Measurements from ENCODE around the gene TRA2A. TPM values are rescaled to one million over a fixed set of nuclear protein-coding genes. Genes with fewer than 3 reads are reported as not detected.
A peak's percentile ranks its signal among the peaks of the same experiment; 100 is the strongest.

TRA2A gene
- total and polyA plus RNA-seq, 2 donors (not counting 1 experiment from before 2014, with no cell fraction given): 30.4 to 57.9 TPM

DNA sequence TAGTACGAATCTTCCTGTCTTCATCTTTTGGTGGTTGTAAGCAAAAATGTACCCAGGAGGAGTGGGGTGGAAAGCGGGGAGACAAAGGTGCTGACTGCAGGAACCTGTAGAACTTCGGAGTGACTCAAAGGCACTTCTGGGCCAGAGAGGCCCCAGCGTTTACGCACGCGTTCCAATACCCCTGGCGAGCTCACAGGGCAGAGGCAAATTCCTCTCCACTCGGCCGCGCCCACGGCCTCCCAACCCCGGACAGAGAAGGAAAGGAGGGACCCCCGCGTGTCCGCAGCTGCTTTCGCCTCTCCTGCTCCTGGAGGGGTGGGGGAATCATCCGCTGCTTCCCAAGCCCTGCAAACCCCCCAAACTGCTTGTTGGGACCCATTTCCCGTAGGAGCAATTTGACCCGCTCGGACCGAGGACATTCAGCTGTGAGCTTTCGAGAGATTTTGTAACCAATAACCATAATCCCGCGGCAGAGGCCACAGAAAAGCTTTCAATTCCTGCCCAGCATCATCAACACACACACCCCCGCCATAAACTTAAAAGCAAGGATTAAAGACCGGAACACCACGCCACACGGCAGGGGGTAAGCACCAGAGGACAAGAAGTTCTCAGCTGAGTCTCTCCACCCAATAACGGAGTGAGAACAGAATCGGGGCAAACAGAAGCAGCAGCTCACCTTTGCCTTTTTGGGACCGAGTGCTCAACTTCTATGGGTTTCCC lies 63.8 kb downstream of the TRA2A start:
- no peaks in the 10 kb centered on the region for H4K20me1 ChIP-seq (ENCODE audit: control insufficient read depth, extremely low read depth, insufficient read depth, low read length)
- H3K27me3 ChIP-seq (ENCODE audit: control insufficient read depth, insufficient read depth, low read length): peaks cover 22% of the 10 kb centered on the region
- peak overlapping the region; percentile 53 to 79 (median 56) for H3K4me3 ChIP-seq (replicated peaks in 1 of 4; ENCODE audit: control extremely low read depth in 1 of 4, insufficient read depth in 1 of 4, low read depth in 3 of 4, low read length in 4 of 4)
- no peaks in the 10 kb centered on the region for H3K36me3 ChIP-seq (ENCODE audit: control insufficient read depth, insufficient read depth, low read length)
- H3K79me2 ChIP-seq (ENCODE audit: control insufficient read depth, insufficient read depth, low read length): peaks cover 13% of the 10 kb centered on the region
- H3K4me2 ChIP-seq (ENCODE audit: extremely low read depth, insufficient read depth, low read length): peak overlapping the region; percentile 85
- peak; percentile 71 to 77 for DNase-seq (ENCODE audit: low read depth in 2 of 2)
- peak overlapping the region; percentile 64 for H3K9ac ChIP-seq (ENCODE audit: insufficient read depth, low read length)
- TF ChIP-seq, protein P1, sequence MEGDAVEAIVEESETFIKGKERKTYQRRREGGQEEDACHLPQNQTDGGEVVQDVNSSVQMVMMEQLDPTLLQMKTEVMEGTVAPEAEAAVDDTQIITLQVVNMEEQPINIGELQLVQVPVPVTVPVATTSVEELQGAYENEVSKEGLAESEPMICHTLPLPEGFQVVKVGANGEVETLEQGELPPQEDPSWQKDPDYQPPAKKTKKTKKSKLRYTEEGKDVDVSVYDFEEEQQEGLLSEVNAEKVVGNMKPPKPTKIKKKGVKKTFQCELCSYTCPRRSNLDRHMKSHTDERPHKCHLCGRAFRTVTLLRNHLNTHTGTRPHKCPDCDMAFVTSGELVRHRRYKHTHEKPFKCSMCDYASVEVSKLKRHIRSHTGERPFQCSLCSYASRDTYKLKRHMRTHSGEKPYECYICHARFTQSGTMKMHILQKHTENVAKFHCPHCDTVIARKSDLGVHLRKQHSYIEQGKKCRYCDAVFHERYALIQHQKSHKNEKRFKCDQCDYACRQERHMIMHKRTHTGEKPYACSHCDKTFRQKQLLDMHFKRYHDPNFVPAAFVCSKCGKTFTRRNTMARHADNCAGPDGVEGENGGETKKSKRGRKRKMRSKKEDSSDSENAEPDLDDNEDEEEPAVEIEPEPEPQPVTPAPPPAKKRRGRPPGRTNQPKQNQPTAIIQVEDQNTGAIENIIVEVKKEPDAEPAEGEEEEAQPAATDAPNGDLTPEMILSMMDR (conservative IDR thresholded peaks at IDR 0.05 in 1 of 2, IDR thresholded peaks at IDR 0.05 in 1 of 2; ENCODE audit: low read depth in 1 of 2, low read length in 2 of 2): no peak
- peak; percentile 20 for TF ChIP-seq EZH2 (IDR thresholded peaks at IDR 0.05; ENCODE audit: low read length, missing control alignments)
- H3K9me3 ChIP-seq (ENCODE audit: control insufficient read depth, insufficient read depth, low read depth, low read length): no peaks in the 10 kb centered on the region
- H3K27ac ChIP-seq (ENCODE audit: insufficient read depth, low read length): peak overlapping the region; percentile 65
- no peaks in the 10 kb centered on the region for H3K4me1 ChIP-seq (ENCODE audit: control insufficient read depth, extremely low read depth, insufficient read depth, low read length)
- H2AFZ ChIP-seq (ENCODE audit: low read length): peak overlapping the region; percentile 2

DNA sequence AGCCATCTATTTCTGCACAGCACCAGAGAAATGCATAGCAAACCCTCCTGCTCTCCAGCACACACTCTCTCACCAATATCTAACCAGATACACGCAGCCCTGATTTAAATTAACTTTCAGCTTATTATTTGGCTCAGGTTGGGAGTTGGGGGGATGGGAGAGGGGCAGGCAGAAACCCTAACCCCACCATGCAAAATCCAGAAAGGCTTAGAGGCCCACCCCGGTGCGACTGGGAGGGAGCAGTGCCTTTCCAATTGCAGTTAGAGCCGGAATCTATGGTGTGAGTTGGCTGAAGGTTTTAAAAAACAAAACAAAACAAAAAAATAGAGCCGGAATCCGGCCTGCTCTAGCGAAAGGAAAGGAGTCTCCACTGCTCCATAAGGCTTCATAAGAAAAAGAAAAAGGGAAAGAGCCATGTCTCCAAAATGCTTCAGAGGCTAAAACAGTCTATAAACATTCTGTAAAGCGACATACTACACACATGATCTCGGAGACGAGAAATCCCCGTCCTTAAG lies 64.4 kb downstream of the TRA2A start:
- Histone ChIP-seq H3K27ac (ENCODE audit: insufficient read depth, low read length) (peak overlapping the region; percentile 0), H2AFZ (ENCODE audit: low read length) (no peak overlapping the region), H4K20me1 (ENCODE audit: control insufficient read depth, extremely low read depth, insufficient read depth, low read length) (no peaks in the 10 kb centered on the region), H3K79me2 (ENCODE audit: control insufficient read depth, insufficient read depth, low read length) (peaks cover 14% of the 10 kb centered on the region), H3K4me3 (replicated peaks in 1 of 4; ENCODE audit: control extremely low read depth in 1 of 4, insufficient read depth in 1 of 4, low read depth in 3 of 4, low read length in 4 of 4) (peak overlapping the region in 3 of 4 experiments; percentile 53 to 79 (median 56)), H3K36me3 (ENCODE audit: control insufficient read depth, insufficient read depth, low read length) (no peaks in the 10 kb centered on the region), H3K4me1 (ENCODE audit: control insufficient read depth, extremely low read depth, insufficient read depth, low read length) (no peaks in the 10 kb centered on the region), H3K4me2 (ENCODE audit: extremely low read depth, insufficient read depth, low read length) (peak overlapping the region; percentile 85), H3K27me3 (ENCODE audit: control insufficient read depth, insufficient read depth, low read length) (peaks cover 22% of the 10 kb centered on the region), H3K9ac (ENCODE audit: insufficient read depth, low read length) (no peak overlapping the region), H3K9me3 (ENCODE audit: control insufficient read depth, insufficient read depth, low read depth, low read length) (no peaks in the 10 kb centered on the region)
- TF ChIP-seq, protein P1 (conservative IDR thresholded peaks at IDR 0.05 in 1 of 2, IDR thresholded peaks at IDR 0.05 in 1 of 2; ENCODE audit: low read depth in 1 of 2, low read length in 2 of 2): no peak
- TF ChIP-seq EZH2 (IDR thresholded peaks at IDR 0.05; ENCODE audit: low read length, missing control alignments): no peak
- DNase-seq (ENCODE audit: low read depth in 2 of 2): no peak

DNA sequence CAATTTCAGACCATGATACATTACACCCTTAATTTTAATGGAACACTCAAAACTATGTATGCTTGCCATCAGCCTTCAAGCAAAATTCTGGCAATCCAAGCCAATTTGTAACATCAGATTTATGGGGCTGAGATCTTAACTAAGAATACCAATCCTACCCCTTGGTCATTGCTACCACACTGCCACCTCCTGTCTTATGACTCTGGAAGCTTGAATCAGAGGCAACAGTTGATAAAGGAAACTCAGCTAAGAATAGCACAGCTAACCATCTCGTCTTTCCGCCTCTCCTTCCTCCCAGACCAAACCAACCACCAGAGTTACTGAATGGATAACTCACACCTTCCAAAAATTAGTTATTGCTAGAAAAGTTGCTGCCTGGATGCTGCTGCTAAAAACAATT lies 68.9 kb downstream of the TRA2A start:
- Histone ChIP-seq H2AFZ (ENCODE audit: low read length) (no peak overlapping the region), H3K9ac (ENCODE audit: insufficient read depth, low read length) (no peak overlapping the region), H4K20me1 (ENCODE audit: control insufficient read depth, extremely low read depth, insufficient read depth, low read length) (no peaks in the 10 kb centered on the region), H3K4me3 (replicated peaks in 1 of 4; ENCODE audit: control extremely low read depth in 1 of 4, insufficient read depth in 1 of 4, low read depth in 3 of 4, low read length in 4 of 4) (no peak overlapping the region), H3K27ac (ENCODE audit: insufficient read depth, low read length) (no peak overlapping the region), H3K27me3 (ENCODE audit: control insufficient read depth, insufficient read depth, low read length) (peaks cover 8% of the 10 kb centered on the region), H3K4me2 (ENCODE audit: extremely low read depth, insufficient read depth, low read length) (peak overlapping the region; percentile 13), H3K79me2 (ENCODE audit: control insufficient read depth, insufficient read depth, low read length) (peaks cover 9% of the 10 kb centered on the region), H3K36me3 (ENCODE audit: control insufficient read depth, insufficient read depth, low read length) (no peaks in the 10 kb centered on the region), H3K4me1 (ENCODE audit: control insufficient read depth, extremely low read depth, insufficient read depth, low read length) (no peaks in the 10 kb centered on the region), H3K9me3 (ENCODE audit: control insufficient read depth, insufficient read depth, low read depth, low read length) (no peaks in the 10 kb centered on the region)
- peak; percentile 64 to 67 for DNase-seq (ENCODE audit: low read depth in 2 of 2)
- TF ChIP-seq EZH2 (IDR thresholded peaks at IDR 0.05; ENCODE audit: low read length, missing control alignments): no peak
- TF ChIP-seq, protein P1 (conservative IDR thresholded peaks at IDR 0.05 in 1 of 2, IDR thresholded peaks at IDR 0.05 in 1 of 2; ENCODE audit: low read depth in 1 of 2, low read length in 2 of 2): peak; percentile 43 to 46
